PC-3 (cell line): ENCODE measurements around the gene OR5B17. TPM values are rescaled to one million over a fixed set of nuclear protein-coding genes. Genes with fewer than 3 reads are reported as not detected.

Experiments
- ATAC-seq: fragments of 200-7000 bp; cut with Tn5 transposase; 2 replicates; pipeline ENCODE4 v1.9.1; 2020; ENCODE audit warnings: mild to moderate bottlenecking, moderate library complexity
- BruUV-seq: library from RNA; stranded (reverse); fragments of 400-500 nt; replicated peaks from 2 replicates; lab custom pipeline; 2021; lab: Mats Ljungman, UMichigan
- CTCF ChIA-PET: fragments of 300-600 bp; sonication (Branson Sonifier 250); formaldehyde crosslinking; loops from one replicate; lab custom pipeline; 2022; ENCODE audit warnings: antibody characterized with exemption; lab: Charles Lee
- POLR2A ChIA-PET: fragments of 300-600 bp; sonication (Branson Sonifier 250); formaldehyde crosslinking; loops from one replicate; lab custom pipeline; 2022; ENCODE audit warnings: antibody characterized with exemption; ENCODE audit not compliant: unreplicated experiment; lab: Charles Lee
- DNase-seq: peaks from one replicate; pipeline ENCODE4 v3.0.0-alpha.2; 2015
- H2AFZ ChIP-seq: fragments of 300-600 bp; sonication (generic); 2 replicates; pipeline ENCODE4 v1.6.0; 2016; ENCODE audit warnings: antibody characterized with exemption, low read length
- H3F3A ChIP-seq: fragments of 300-600 bp; sonication (generic); one replicate; pipeline ENCODE4 v1.6.0; 2017; ENCODE audit warnings: antibody characterized with exemption, low read length, control low read depth, mild to moderate bottlenecking; ENCODE audit not compliant: unreplicated experiment
- H3K27ac ChIP-seq: fragments of 300-600 bp; sonication (generic); 2 replicates; pipeline ENCODE4 v1.5.1; 2016; ENCODE audit warnings: mild to moderate bottlenecking, low read length
- H3K27me3 ChIP-seq: fragments of 300-600 bp; sonication (generic); 2 replicates; pipeline ENCODE4 v1.6.1; 2016; ENCODE audit warnings: low read length, mixed read lengths
- H3K36me3 ChIP-seq: fragments of 300-600 bp; sonication (generic); 2 replicates; pipeline ENCODE4 v1.6.1; 2016; ENCODE audit warnings: low read depth, mixed run types, low read length, mixed read lengths
- H3K4me1 ChIP-seq: fragments of 300-600 bp; sonication (generic); 2 replicates; pipeline ENCODE4 v1.5.1; 2016; ENCODE audit warnings: low read length; ENCODE audit not compliant: insufficient read depth
- H3K4me2 ChIP-seq: fragments of 300-600 bp; sonication (generic); 2 replicates; pipeline ENCODE4 v1.6.0; 2016; ENCODE audit warnings: low read length
- H3K4me3 ChIP-seq: fragments of 300-600 bp; sonication (generic); 2 replicates; pipeline ENCODE4 v1.5.1; 2016; ENCODE audit warnings: mild to moderate bottlenecking, low read length, mixed read lengths
- H3K79me2 ChIP-seq: fragments of 300-600 bp; sonication (generic); 2 replicates; pipeline ENCODE4 v1.6.1; 2017; ENCODE audit warnings: low read length, mixed read lengths
- H3K9ac ChIP-seq: fragments of 300-600 bp; sonication (generic); 2 replicates; pipeline ENCODE4 v1.6.0; 2016; ENCODE audit warnings: mild to moderate bottlenecking, low read length
- H3K9me2 ChIP-seq: fragments of 300-600 bp; sonication (generic); replicated peaks from 2 replicates; pipeline ENCODE4 v1.6.1; 2016; ENCODE audit warnings: mixed run types, low read length, mixed read lengths
- H3K9me3 ChIP-seq: fragments of 300-600 bp; sonication (generic); 2 replicates; pipeline ENCODE4 v1.6.1; 2016; ENCODE audit warnings: low read length, mixed read lengths
- H4K20me1 ChIP-seq: fragments of 300-600 bp; sonication (generic); 2 replicates; pipeline ENCODE4 v1.6.1; 2016; ENCODE audit warnings: low read length, mixed read lengths
- CTCF ChIP-seq: fragments of 300-600 bp; sonication (generic); conservative IDR thresholded peaks from 2 replicates; pipeline ENCODE4 v1.5.1; 2017; ENCODE audit warnings: antibody characterized with exemption, low read depth, mild to moderate bottlenecking, low read length
- EZH2 ChIP-seq: fragments of 300-600 bp; sonication (generic); IDR thresholded peaks from one replicate; pipeline ENCODE4 v1.6.1; 2017; ENCODE audit warnings: antibody characterized with exemption, mild to moderate bottlenecking, low read length; ENCODE audit not compliant: unreplicated experiment
- EZH2phosphoT487 ChIP-seq: fragments of 300-600 bp; sonication (generic); IDR thresholded peaks from 2 replicates; pipeline ENCODE4 v1.6.1; 2018; ENCODE audit warnings: mild to moderate bottlenecking, antibody characterized with exemption, low read length, borderline replicate concordance
- intact Hi-C: fragments of 100-400 bp; cut with micrococcal nuclease; formaldehyde crosslinking; loops from 2 replicates; pipeline ENCODE4 v1.9.0; 2023
- total RNA-seq: library from RNA; depleted of rRNA; stranded (reverse); fragments of >200 nt; gene quantifications from 2 replicates; pipeline ENCODE4 v1.2.3, GENCODE V29; 2014

OR5B17 gene
- total RNA-seq, 1 experiment from 2014 or later: not detected

- Histone ChIP-seq H3K9me3 (no peaks in the 10 kb centered on the region; the same call in 1 of the 2 replicates), H3K4me2 (no peak overlapping the region), H3K4me1 (peaks cover 55% of the 10 kb centered on the region), H3F3A (peaks cover 27% of the 10 kb centered on the region), H3K9ac (no peak overlapping the region), H4K20me1 (no peaks in the 10 kb centered on the region), H3K36me3 (peaks cover 5% of the 10 kb centered on the region; the same call in 1 of the 2 replicates), H3K79me2 (no peaks in the 10 kb centered on the region), H3K27ac (peak overlapping the region; percentile 89; the same call in 1 of the 2 replicates), H3K9me2 (no peaks in the 10 kb centered on the region), H3K27me3 (no peaks in the 10 kb centered on the region), H3K4me3 (no peak overlapping the region), H2AFZ (no peak overlapping the region)
- ChIA-PET POLR2A (no interaction called here), CTCF (no interaction called here)
- intact Hi-C loops: no loop called here
- ATAC-seq (no peak), DNase-seq (peak; percentile 39)
- TF ChIP-seq CTCF: no peak
- no peak for TF ChIP-seq EZH2phosphoT487
- no peak for TF ChIP-seq EZH2
- no TSS peak for BruUV-seq
Measured at GRCh38 chr11:58395581-58395980, 36.7 kb upstream of the OR5B17 start.

- Histone ChIP-seq H3K9me3 (no peaks in the 10 kb centered on the region; the same call in 1 of the 2 replicates), H2AFZ (no peak overlapping the region), H4K20me1 (no peaks in the 10 kb centered on the region), H3K27ac (peak overlapping the region; percentile 89), H3K9me2 (no peaks in the 10 kb centered on the region), H3K36me3 (peaks cover 5% of the 10 kb centered on the region; the same call in 1 of the 2 replicates), H3K4me3 (peak overlapping the region; percentile 36; the same call in 1 of the 2 replicates), H3K4me1 (peaks cover 55% of the 10 kb centered on the region), H3F3A (peaks cover 27% of the 10 kb centered on the region), H3K27me3 (no peaks in the 10 kb centered on the region), H3K79me2 (no peaks in the 10 kb centered on the region), H3K9ac (peak overlapping the region; percentile 40; the same call in 1 of the 2 replicates), H3K4me2 (peak overlapping the region; percentile 73)
- ATAC-seq: peak; percentile 65
- POLR2A ChIA-PET: interaction anchor here (0.5 to 0.7 kb wide), 3 partner anchors 334 to 682 kb away, joined by 3 to 5 read pairs (median 4); partner anchors contain the start of genes CTNND1 and MED19
- CTCF ChIA-PET: no interaction called here
- BruUV-seq: no TSS peak
- no peak for TF ChIP-seq EZH2phosphoT487
- no peak for TF ChIP-seq EZH2
- TF ChIP-seq CTCF: no peak
- intact Hi-C loops: loop anchor here (1.0 to 5.0 kb wide), 6 partner anchors 60 to 632 kb away; partner anchors contain the start of genes CTNND1, LPXN and ZFP91
- DNase-seq: peak; percentile 99
Measured at GRCh38 chr11:58394195-58394594, 35.3 kb upstream of the OR5B17 start.

- intact Hi-C loops: loop anchor here (5.0 kb wide), 3 partner anchors 105 to 630 kb away; partner anchors contain the start of genes CTNND1, LPXN and ZFP91
- POLR2A ChIA-PET: interaction anchor here (0.6 to 1.1 kb wide), 2 partner anchors 58 to 121 kb away, joined by 3 to 4 read pairs; no protein-coding TSS in a partner anchor
Measured at GRCh38 chr11:58392746-58393145, 33.9 kb upstream of the OR5B17 start.

More at GRCh38 chr11:58392746-58393145, 33.9 kb upstream of the OR5B17 start:
- BruUV-seq: no TSS peak
- Histone ChIP-seq H3K9me2 (no peaks in the 10 kb centered on the region), H3K36me3 (peaks cover 5% of the 10 kb centered on the region; the same call in 1 of the 2 replicates), H3F3A (peaks cover 27% of the 10 kb centered on the region), H4K20me1 (no peaks in the 10 kb centered on the region), H3K9me3 (no peaks in the 10 kb centered on the region; the same call in 1 of the 2 replicates), H2AFZ (no peak overlapping the region), H3K79me2 (no peaks in the 10 kb centered on the region), H3K4me1 (peaks cover 55% of the 10 kb centered on the region), H3K4me2 (peak overlapping the region; percentile 73), H3K27me3 (no peaks in the 10 kb centered on the region), H3K9ac (peak overlapping the region; percentile 60), H3K4me3 (peak overlapping the region; percentile 38), H3K27ac (peak overlapping the region; percentile 89)
- peak; percentile 98 for DNase-seq
- CTCF ChIA-PET: no interaction called here
- TF ChIP-seq EZH2 (no peak), CTCF (no peak), EZH2phosphoT487 (no peak)
- peak; percentile 72 for ATAC-seq
